ENCODE measurements around the gene ESF1. TPM values are rescaled to one million over a fixed set of nuclear protein-coding genes. Genes with fewer than 3 reads are reported as not detected.

The ESF1 gene
- total RNA-seq, 1 experiment from 2014 or later: 36.9 TPM

GRCh38 chr20:13824459-13824858 is 39.7 kb upstream of the ESF1 start:
- no peak overlapping the region for H2BK120ac ChIP-seq (ENCODE audit: low read depth, low read length, poor library complexity, severe bottlenecking)
- H4K8ac ChIP-seq (replicated peaks; ENCODE audit: insufficient read length, low read depth, low read length): no peak overlapping the region
- no peak overlapping the region for H2BK15ac ChIP-seq (ENCODE audit: low read depth, low read length)
- no peaks in the 10 kb centered on the region for H3K27me3 ChIP-seq (ENCODE audit: insufficient read depth, low read length)
- no peak overlapping the region for H3K27ac ChIP-seq (ENCODE audit: insufficient read length, low read depth, low read length)
- no peak overlapping the region for H2BK12ac ChIP-seq (ENCODE audit: insufficient read length, low read depth, low read length)
- H2AFZ ChIP-seq (ENCODE audit: low read length): no peak overlapping the region
- H3K4ac ChIP-seq (ENCODE audit: low read depth, low read length): no peak overlapping the region
- H4K91ac ChIP-seq (ENCODE audit: insufficient read length, low read depth, low read length): no peak overlapping the region
- H3K79me2 ChIP-seq (ENCODE audit: insufficient read depth, low read length): no peaks in the 10 kb centered on the region
- H4K5ac ChIP-seq (ENCODE audit: insufficient read length, low read depth, low read length): no peak overlapping the region
- Mint-ChIP-seq H3K4me3 (no peak overlapping the region), H3K4me1 (peaks cover 6 to 7% of the 10 kb centered on the region in 2 experiments), H3K9me3 (no peaks in the 10 kb centered on the region), H3K36me3 (ENCODE audit: insufficient read depth in 1 of 3, low read depth in 3 of 3) (no peaks in the 10 kb centered on the region; a peak in 1 of 7 replicates), H3K27ac (no peak overlapping the region), H3K27me3 (ENCODE audit: low read depth) (no peaks in the 10 kb centered on the region)
- H3T11ph ChIP-seq (ENCODE audit: low read length): no peak overlapping the region
- H2AK5ac ChIP-seq (ENCODE audit: insufficient read length, low read length): no peak overlapping the region
- H3K23ac ChIP-seq (ENCODE audit: insufficient read length, low read depth, low read length): no peak overlapping the region
- no peaks in the 10 kb centered on the region for H3K9me3 ChIP-seq (ENCODE audit: control insufficient read depth, low read depth, low read length)
- no peak for TF ChIP-seq CTCF (conservative IDR thresholded peaks at IDR 0.05)
- no peaks in the 10 kb centered on the region for H3K79me1 ChIP-seq (ENCODE audit: insufficient read depth, low read depth, low read length, poor library complexity, severe bottlenecking)
- H2BK20ac ChIP-seq (ENCODE audit: low read depth, low read length, poor library complexity, severe bottlenecking): no peak overlapping the region
- H3K4me2 ChIP-seq (ENCODE audit: insufficient read depth, insufficient read length, low read length): no peak overlapping the region
- WGBS (ENCODE audit: extremely low coverage, insufficient read length, low lambda C conversion rate): no CpG with 5 or more reads among the region's 3 CpGs
- H3K18ac ChIP-seq (ENCODE audit: insufficient read length, low read depth, low read length): no peak overlapping the region
- no peak overlapping the region for H3K9ac ChIP-seq (ENCODE audit: extremely low read depth, insufficient read length, low read length)
- H3K14ac ChIP-seq (ENCODE audit: insufficient read depth, low read length): no peak overlapping the region
- no peaks in the 10 kb centered on the region for H3K4me1 ChIP-seq (ENCODE audit: insufficient read depth, low read length)
- H3K56ac ChIP-seq (ENCODE audit: insufficient read length, low read depth, low read length): no peak overlapping the region
- no peaks in the 10 kb centered on the region for H4K20me1 ChIP-seq (ENCODE audit: control insufficient read depth, insufficient read depth, insufficient read length)
- H2BK5ac ChIP-seq (ENCODE audit: insufficient read length, low read length): no peak overlapping the region
- no peaks in the 10 kb centered on the region for H3K23me2 ChIP-seq (ENCODE audit: insufficient read length, low read depth, low read length, poor library complexity, severe bottlenecking)
- no peak for DNase-seq

Measured in H9 (cell line).